ENCODE results near the gene TSPEAR.

TSPEAR gene

DNA sequence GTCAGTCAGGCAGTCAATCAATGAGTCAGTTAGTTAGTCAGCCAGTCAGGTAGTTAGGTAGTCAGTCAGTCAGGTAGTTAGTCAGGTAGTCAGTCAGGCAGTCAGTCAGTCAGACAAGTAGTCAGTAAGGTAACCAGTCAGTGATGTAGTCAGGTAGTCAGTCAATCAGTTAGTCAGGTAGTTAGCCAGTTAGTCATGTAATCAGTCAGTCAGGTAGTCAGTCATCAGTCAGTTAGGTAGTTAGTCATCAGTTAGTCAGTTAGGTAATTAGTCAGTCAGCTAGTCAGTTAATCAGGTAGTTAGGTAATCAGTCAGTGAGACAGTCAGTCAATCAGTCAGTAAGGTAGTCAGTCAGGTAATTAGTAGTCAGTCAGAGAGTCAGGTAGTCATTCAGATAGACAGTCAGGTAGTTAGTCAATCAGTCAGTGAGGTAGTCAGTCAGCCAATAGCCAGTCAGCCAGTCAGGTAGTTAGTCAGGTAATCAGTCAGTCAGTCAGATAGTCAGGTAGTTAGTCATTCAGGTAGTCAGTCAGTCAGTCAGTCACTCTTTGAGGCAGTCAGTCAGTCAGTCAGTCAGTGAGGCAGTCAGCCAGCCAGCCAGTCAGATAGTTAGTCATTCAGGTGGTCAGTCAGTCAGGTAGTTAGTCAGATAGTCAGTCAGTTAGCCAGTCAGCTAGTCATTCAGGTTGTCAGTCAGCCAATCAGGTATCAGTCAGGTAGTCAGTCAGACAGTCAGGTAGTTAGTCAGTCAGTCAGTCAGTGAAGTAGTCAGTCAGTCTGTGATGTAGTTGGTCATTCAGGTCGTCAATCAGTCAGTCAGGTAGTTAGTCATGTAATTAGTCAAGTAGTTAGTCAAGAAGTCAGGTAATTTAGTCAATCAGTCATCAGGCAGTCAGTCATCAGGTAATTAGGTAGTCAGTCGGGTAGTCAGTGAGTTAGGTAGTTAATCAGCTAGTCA is 186.7 kb downstream of the TSPEAR start:
- Histone ChIP-seq H3K9ac (ENCODE audit: low read depth, low read length) (no peak overlapping the region), H3K9me3 (ENCODE audit: insufficient read depth, low read depth, low read length) (no peaks in the 10 kb centered on the region), H3K4me1 (ENCODE audit: insufficient read depth, low read length) (no peaks in the 10 kb centered on the region), H3K4me3 (ENCODE audit: low read length) (no peak overlapping the region), H3K27me3 (ENCODE audit: insufficient read depth, low read length) (no peaks in the 10 kb centered on the region), H3K36me3 (ENCODE audit: insufficient read depth, low read length) (no peaks in the 10 kb centered on the region), H3K27ac (ENCODE audit: low read depth, low read length) (no peak overlapping the region)
- 87% methylated on average over 2 of the region's 2 CpGs for WGBS

DNA sequence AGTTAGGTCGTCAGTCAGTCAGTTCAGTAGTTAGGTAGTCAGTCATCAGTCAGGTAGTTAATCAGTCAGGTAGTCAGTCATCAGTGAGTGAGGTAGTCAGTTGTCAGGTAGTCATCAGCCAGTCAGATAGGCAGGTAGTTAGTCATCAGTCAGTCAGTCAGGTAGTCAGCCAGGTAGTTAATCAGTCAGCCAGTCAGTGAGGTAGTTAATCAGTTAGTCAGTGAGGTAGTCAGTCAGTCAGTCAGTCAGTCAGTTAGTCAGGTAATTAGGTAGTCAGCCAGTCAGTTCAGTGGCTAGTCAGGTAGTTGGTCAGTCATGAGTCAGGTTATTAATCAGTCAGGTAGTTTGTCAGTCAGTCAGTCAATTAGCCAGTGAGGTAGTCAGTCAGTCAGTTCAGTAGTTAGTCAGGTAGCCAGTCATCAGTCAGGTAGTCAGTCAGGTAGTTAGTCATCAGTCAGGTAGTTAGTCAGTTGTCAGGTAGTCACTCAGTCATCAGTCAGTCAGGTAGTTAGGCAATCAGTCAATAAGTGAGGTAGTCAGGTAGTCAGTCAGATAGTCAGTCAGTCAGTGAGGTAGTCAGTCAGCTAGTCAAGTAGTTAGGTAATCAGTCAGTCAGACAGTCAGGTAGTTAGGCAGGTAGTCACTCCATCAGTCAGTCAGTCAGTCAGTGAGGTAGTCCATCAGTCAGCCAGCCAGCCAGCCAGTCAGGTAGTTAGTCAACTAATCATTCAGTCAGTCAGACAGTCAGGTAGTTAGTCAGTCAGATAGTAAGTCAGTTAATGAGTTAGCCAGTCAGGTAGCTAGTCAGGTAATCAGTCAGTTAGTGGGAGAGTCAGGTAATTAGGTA is 187.6 kb downstream of the TSPEAR start:
- no peak overlapping the region for H3K4me3 ChIP-seq (ENCODE audit: low read length)
- no peak overlapping the region for H3K9ac ChIP-seq (ENCODE audit: low read depth, low read length)
- H3K27ac ChIP-seq (ENCODE audit: low read depth, low read length): no peak overlapping the region
- H3K27me3 ChIP-seq (ENCODE audit: insufficient read depth, low read length): no peaks in the 10 kb centered on the region
- 91% methylated on average over 1 of the region's 1 CpG for WGBS
- no peaks in the 10 kb centered on the region for H3K4me1 ChIP-seq (ENCODE audit: insufficient read depth, low read length)
- H3K36me3 ChIP-seq (ENCODE audit: insufficient read depth, low read length): no peaks in the 10 kb centered on the region
- H3K9me3 ChIP-seq (ENCODE audit: insufficient read depth, low read depth, low read length): no peaks in the 10 kb centered on the region

DNA sequence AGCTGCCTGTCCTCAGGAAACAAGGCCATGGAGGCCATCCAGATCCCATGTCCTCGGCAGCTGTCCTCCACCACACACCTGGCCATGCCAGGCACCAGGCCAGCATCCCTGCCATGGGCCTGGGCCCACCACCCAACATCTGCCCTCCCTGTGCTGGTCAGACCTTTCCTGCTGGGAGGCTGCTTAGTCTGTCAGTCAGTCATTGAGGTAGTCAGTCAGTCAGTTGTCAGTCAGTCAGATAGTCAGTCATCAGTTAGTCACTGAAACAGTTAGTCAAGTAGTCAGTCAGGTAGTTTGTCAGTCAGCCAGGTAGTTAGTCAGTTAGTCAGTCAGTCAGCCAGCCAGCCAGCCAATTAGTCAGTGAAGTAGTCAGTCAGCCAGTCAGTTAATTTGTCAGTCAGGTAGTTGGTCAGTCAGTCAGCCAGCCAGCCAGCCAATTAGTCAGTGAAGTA is 188.6 kb downstream of the TSPEAR start:
- Histone ChIP-seq H3K4me3 (ENCODE audit: low read length) (no peak overlapping the region), H3K9me3 (ENCODE audit: insufficient read depth, low read depth, low read length) (no peaks in the 10 kb centered on the region), H3K4me1 (ENCODE audit: insufficient read depth, low read length) (no peaks in the 10 kb centered on the region), H3K27me3 (ENCODE audit: insufficient read depth, low read length) (no peaks in the 10 kb centered on the region), H3K27ac (ENCODE audit: low read depth, low read length) (no peak overlapping the region), H3K9ac (ENCODE audit: low read depth, low read length) (no peak overlapping the region), H3K36me3 (ENCODE audit: insufficient read depth, low read length) (no peaks in the 10 kb centered on the region)
- WGBS: 90% methylated on average over 1 of the region's 1 CpG

DNA sequence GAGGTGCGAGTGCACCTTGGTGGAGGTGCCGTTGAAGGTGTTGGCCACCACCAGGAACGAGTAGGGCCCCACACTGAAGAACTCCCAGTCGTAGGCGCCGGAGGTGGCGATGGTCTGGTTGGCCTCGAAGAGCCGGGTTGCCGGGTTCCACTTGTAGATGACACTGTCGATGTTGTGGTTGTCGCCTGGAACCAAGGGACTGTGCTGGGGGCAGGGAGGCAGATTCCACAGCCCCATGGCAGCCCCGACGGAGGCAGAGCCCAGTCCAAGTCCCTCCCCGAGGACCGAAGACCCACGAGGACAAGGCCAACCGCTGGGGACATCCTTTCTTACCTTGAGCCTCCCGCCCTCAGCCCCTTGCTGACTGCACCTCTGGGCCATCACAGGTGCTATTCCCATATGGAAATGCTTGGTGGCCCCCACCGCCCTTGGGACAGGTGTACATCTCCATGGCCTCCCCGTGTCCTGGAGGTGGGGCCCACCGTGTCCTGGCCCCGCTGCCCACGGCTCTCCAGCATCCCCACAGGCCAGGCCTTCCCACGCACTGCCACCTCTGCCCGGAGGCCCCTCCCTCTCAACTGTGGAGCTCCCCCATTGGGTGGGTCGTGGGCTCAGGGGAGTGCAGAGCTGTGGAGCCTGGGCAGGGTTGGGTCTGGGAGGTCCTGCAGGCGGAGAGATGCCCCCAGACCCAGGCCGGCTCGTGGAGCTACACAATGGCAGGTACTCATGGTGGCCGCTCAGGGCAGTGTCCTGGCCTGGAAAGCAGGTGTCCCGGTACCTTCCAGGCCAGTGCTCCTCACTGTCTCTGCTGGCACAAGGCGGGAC is 189.2 kb downstream of the TSPEAR start:
- no peaks in the 10 kb centered on the region for H3K27me3 ChIP-seq (ENCODE audit: insufficient read depth, low read length)
- WGBS: 94% methylated on average over 33 of the region's 33 CpGs
- no peak overlapping the region for H3K27ac ChIP-seq (ENCODE audit: low read depth, low read length)
- no peak overlapping the region for H3K9ac ChIP-seq (ENCODE audit: low read depth, low read length)
- no peaks in the 10 kb centered on the region for H3K9me3 ChIP-seq (ENCODE audit: insufficient read depth, low read depth, low read length)
- H3K4me3 ChIP-seq (ENCODE audit: low read length): no peak overlapping the region
- H3K4me1 ChIP-seq (ENCODE audit: insufficient read depth, low read length): no peaks in the 10 kb centered on the region
- no peaks in the 10 kb centered on the region for H3K36me3 ChIP-seq (ENCODE audit: insufficient read depth, low read length)

DNA sequence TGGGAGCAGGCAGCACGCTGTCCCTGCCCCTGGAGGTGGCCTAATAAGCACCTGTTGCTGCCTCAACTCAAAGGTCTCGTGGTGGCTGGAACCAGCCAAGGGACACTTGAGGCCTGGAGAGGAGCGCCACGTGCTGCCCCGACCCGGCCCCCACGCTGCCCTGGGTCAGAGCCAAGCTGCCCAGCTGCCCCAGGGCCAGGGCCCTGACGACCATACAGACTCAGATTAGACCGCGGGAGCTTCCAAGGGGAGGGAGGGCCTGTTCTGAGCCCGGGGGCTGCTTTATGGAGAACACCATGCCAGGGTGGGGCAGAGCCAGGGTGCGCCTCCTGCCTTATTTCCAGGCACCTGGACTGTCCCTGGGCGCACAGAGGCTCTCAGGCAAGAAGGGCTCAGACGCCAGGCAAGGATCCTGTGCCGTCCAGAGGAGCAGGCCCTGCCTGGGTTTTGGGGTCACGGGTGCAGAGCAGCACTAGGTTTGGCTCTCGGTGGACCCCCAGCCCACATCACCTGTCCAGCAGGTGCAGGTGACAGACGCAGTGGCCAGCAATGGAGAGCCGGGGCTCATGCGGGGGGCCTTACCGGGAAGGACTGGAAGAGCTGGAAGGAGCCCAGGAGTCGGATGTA is 190.0 kb downstream of the TSPEAR start:
- no peaks in the 10 kb centered on the region for H3K9me3 ChIP-seq (ENCODE audit: insufficient read depth, low read depth, low read length)
- H3K4me1 ChIP-seq (ENCODE audit: insufficient read depth, low read length): no peaks in the 10 kb centered on the region
- WGBS: 94% methylated on average over 22 of the region's 22 CpGs
- no peak overlapping the region for H3K9ac ChIP-seq (ENCODE audit: low read depth, low read length)
- H3K36me3 ChIP-seq (ENCODE audit: insufficient read depth, low read length): no peaks in the 10 kb centered on the region
- H3K4me3 ChIP-seq (ENCODE audit: low read length): no peak overlapping the region
- no peaks in the 10 kb centered on the region for H3K27me3 ChIP-seq (ENCODE audit: insufficient read depth, low read length)
- no peak overlapping the region for H3K27ac ChIP-seq (ENCODE audit: low read depth, low read length)

DNA sequence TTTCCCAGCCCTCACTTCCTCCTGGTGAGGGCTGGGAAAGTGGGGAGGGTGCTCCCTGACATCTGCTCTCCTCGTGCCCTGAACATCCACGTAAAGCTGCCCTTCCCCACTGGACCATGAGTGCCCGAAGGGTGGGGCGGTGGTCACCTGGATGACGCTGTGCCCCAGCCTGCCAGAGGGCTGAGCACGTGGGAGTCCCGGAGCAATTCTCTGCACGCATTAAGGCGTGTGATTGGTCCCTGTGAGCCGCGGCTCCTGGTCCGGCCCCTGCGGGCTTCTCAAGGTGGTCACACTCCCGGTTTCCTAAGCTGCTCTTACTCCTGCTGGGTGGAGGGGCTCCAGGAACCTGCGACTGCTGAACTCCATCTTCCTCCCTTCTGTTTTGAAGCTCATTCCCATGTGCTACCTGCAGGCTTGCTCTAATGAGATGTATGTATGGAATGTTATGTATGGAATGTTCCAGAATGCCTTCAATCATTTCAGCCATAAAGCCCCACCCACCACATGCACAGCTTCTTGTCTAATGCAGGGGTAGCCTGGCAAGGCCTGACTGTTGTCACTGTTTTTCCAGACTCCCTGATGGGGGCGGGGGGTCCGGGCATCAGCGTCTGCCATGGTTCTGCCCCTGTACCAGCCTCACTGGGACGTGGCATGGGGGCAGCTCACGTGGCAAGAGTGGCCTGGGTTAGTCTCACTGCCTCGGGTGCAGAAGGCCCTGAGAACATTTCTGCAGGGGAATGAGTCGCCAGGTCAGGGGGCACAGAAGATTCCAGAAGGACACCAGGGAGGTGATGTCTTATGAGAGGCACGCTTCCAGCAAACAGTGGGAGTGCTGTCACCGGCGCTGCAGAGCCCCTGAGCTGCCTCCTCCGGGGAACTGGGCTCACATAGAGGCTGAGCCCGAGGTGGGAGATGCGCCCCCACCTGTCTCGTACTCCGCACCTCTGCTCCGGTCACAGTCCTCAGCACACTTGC is 190.8 kb downstream of the TSPEAR start:
- H3K4me1 ChIP-seq (ENCODE audit: insufficient read depth, low read length): no peaks in the 10 kb centered on the region
- H3K36me3 ChIP-seq (ENCODE audit: insufficient read depth, low read length): no peaks in the 10 kb centered on the region
- 93% methylated on average over 31 of the region's 31 CpGs for WGBS
- no peak overlapping the region for H3K9ac ChIP-seq (ENCODE audit: low read depth, low read length)
- H3K9me3 ChIP-seq (ENCODE audit: insufficient read depth, low read depth, low read length): no peaks in the 10 kb centered on the region
- H3K4me3 ChIP-seq (ENCODE audit: low read length): no peak overlapping the region
- no peaks in the 10 kb centered on the region for H3K27me3 ChIP-seq (ENCODE audit: insufficient read depth, low read length)
- H3K27ac ChIP-seq (ENCODE audit: low read depth, low read length): no peak overlapping the region

DNA sequence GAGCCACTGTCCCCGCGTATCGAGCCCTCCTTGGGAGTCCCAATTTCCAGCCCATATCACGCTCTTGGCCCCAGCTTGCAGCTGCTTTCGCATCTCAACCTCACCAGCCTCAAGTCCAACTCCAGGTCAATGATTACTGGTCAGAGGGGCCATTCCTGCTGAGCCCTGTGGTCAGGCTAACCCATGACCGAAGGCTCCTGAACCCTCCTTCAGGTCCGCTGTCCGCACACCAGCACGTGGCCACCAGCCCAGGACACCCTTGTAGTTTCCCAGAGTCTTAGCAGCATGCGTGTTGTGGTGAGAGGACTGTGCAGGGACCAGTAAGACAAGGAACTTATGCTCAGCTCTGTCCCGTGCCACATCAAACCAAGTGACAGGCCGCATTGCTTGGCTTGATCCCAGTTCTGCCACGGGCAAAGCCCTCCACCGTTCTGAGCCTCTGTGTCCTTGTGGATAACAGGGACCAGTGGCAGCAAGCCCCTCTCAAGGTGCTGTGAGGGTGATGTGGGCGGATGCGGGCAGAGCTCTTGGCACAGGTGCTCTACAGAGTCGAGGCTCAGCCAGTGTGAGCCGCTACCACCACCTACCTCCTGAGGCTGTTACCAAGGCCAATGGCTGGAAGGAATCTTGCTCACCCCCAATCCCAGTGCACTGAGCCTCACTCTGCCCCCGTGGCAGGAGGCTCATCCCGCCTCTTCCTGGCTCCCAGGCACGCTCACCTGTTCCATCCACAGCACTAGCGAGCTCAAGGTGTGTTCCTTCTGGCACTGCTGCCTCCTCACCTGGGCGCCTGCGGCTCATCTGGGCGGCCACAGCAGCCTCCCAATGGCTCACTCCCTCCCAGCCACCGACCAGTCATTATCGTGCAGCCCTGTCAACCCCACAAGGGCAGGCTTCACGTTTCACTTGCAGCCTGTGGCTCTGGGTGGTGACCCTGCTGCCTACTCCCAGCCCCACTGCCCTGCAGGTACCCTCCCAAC is 191.7 kb downstream of the TSPEAR start:
- Histone ChIP-seq H3K9me3 (ENCODE audit: insufficient read depth, low read depth, low read length) (no peaks in the 10 kb centered on the region), H3K36me3 (ENCODE audit: insufficient read depth, low read length) (no peaks in the 10 kb centered on the region), H3K9ac (ENCODE audit: low read depth, low read length) (no peak overlapping the region), H3K27ac (ENCODE audit: low read depth, low read length) (no peak overlapping the region), H3K27me3 (ENCODE audit: insufficient read depth, low read length) (no peaks in the 10 kb centered on the region), H3K4me3 (ENCODE audit: low read length) (no peak overlapping the region), H3K4me1 (ENCODE audit: insufficient read depth, low read length) (no peaks in the 10 kb centered on the region)
- 93% methylated on average over 28 of the region's 28 CpGs for WGBS

DNA sequence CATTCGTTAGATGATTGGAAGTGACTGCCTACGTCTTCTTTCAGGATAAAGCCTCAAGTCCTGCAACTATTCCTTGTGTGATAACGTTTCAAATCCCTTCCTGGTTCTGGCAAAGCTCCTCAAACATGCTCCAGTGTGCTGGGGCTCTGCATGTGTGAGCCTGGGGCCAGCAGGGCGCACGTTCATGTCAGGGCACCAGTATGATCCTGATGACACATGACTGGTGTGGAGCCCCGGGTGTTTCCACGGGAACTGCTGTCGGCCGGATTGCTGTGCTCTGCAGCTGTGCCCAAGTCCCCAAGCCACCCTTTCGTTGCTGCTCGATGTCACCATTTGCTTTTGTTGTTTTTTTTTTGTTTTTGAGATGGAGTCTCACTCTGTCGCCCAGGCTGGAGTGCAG is 192.7 kb downstream of the TSPEAR start:
- H3K9ac ChIP-seq (ENCODE audit: low read depth, low read length): no peak overlapping the region
- no peaks in the 10 kb centered on the region for H3K36me3 ChIP-seq (ENCODE audit: insufficient read depth, low read length)
- H3K9me3 ChIP-seq (ENCODE audit: insufficient read depth, low read depth, low read length): no peaks in the 10 kb centered on the region
- H3K4me1 ChIP-seq (ENCODE audit: insufficient read depth, low read length): no peaks in the 10 kb centered on the region
- 89% methylated on average over 12 of the region's 12 CpGs for WGBS
- no peak overlapping the region for H3K27ac ChIP-seq (ENCODE audit: low read depth, low read length)
- no peak overlapping the region for H3K4me3 ChIP-seq (ENCODE audit: low read length)
- no peaks in the 10 kb centered on the region for H3K27me3 ChIP-seq (ENCODE audit: insufficient read depth, low read length)

DNA sequence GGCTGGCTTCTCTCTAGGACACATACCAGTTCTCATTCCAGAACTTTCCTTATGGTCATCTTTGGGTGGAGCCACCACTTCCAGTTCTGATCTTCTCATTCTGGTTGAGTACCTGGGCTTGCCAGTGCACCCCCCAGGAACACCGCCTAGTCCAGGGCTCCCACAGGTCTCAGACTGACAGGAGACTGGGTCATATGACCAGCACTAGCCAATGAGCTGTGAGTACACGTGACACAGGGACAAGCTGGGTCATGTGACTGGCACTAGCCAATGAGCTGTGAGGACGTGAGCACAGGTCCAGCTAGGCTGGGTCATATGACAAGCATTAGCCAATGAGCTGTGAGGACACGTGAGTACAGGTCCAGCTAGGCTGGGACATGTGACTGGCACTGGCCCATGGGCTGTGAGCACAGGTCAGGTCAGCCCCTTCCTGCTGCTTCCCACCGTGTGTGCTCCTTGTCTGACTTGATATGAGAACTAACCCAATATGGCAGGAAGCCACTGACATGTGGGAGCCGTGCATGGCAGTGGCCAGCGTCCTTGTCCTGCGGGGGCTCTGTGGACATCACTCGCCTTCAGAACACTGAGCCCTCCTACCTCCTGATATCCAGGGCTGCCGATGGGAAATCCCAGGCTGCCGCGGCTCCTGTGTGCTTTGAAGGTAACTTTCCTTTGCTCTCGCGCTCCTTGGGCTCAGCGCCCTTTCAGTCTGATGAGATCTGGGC is 194.0 kb downstream of the TSPEAR start:
- no peaks in the 10 kb centered on the region for H3K4me1 ChIP-seq (ENCODE audit: insufficient read depth, low read length)
- H3K4me3 ChIP-seq (ENCODE audit: low read length): no peak overlapping the region
- no peaks in the 10 kb centered on the region for H3K36me3 ChIP-seq (ENCODE audit: insufficient read depth, low read length)
- no peaks in the 10 kb centered on the region for H3K9me3 ChIP-seq (ENCODE audit: insufficient read depth, low read depth, low read length)
- 93% methylated on average over 15 of the region's 15 CpGs for WGBS
- H3K27me3 ChIP-seq (ENCODE audit: insufficient read depth, low read length): no peaks in the 10 kb centered on the region
- H3K9ac ChIP-seq (ENCODE audit: low read depth, low read length): no peak overlapping the region
- no peak overlapping the region for H3K27ac ChIP-seq (ENCODE audit: low read depth, low read length)

All from HUES64 (cell line).